WI38 (cell line): ENCODE measurements around the gene FOXK1.

Source experiments
- H3K4me3 ChIP-seq: 2 replicates; pipeline ENCODE4 v1.5.1; 2011; ENCODE audit warnings: low read depth, mild to moderate bottlenecking, control low read depth, low read length
- CTCF ChIP-seq: IDR thresholded peaks from 2 replicates; pipeline ENCODE4 v1.5.1; 2012; ENCODE audit warnings: low read depth, mild to moderate bottlenecking, control low read depth, low read length

FOXK1 gene

GRCh38 chr7:4702961-4703512 lies 20.9 kb downstream of the FOXK1 start:
- TF ChIP-seq CTCF, result no peak
- H3K4me3 ChIP-seq, result no peak overlapping the region

- TF ChIP-seq CTCF, result no peak
Measured at GRCh38 chr7:4703532-4703931, 21.4 kb downstream of the FOXK1 start.

DNA sequence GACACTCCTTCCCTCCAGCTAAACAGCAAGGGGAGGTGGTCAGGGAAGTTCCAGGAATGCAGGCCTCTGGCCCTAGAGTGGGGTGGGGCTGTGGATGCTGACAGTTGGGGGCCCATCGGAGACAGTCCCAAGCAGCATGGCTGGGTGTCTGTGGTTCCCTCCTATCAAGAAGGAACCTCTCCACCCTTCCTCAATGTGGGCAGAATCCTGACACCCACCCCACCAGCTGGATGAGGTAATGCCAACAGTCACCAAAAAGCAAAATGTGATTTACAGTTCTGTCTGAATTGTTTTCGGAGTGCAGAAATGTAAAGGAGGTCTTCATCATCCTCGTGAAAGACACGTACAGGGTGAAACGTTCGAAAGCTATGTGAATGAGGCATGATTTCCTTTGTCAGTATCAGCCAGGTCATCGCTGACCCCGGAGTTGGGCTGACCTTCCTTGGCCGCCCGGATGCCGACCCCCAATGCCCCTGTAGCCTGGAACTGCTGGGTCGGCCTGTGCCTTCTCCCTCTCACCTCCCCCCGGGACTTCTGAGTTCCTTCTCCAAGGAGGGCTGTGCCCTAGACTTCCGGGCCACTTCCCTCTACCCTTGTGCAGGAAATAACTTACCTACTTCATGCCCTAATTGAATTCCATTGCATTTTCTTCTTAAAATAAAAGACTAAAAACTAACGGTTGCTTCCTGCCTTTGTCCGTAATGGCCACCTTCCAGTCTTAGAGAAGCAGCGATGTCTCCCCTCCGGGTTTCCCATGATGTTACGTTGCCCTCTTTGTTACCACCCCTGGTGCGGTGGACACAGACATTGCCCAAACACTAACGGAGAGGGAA lies 24.5 kb downstream of the FOXK1 start:
- no peak overlapping the region for H3K4me3 ChIP-seq
- TF ChIP-seq CTCF, result no peak

More at GRCh38 chr7:4703532-4703931, 21.4 kb downstream of the FOXK1 start:
- H3K4me3 ChIP-seq, result no peak overlapping the region

DNA sequence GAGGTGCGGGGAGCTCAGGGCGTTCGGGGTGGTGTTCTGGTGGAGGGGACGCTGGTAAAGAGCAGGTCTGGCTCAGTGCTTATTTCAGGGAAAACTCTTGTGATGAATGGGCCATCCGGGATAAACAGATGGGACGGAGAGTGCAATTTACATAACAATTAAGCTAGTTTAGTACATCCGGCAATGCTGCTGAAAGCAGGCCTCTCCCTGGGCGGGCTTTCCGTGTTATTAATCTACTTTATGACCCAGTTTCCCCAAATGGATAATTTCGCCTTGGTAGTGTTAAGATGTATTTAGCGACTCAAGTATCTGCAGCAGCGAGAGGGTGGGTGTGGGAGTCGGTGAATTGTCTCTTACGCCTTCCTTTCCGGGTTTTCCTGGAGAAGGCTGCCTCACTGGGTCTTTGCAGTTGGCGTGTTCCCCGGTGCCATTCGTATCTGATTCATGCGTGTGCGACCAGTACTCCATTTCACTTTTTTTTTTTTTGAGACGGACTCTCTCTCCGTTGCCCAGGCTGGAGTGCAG lies 25.2 kb downstream of the FOXK1 start:
- no peak for TF ChIP-seq CTCF
- H3K4me3 ChIP-seq, result no peak overlapping the region

DNA sequence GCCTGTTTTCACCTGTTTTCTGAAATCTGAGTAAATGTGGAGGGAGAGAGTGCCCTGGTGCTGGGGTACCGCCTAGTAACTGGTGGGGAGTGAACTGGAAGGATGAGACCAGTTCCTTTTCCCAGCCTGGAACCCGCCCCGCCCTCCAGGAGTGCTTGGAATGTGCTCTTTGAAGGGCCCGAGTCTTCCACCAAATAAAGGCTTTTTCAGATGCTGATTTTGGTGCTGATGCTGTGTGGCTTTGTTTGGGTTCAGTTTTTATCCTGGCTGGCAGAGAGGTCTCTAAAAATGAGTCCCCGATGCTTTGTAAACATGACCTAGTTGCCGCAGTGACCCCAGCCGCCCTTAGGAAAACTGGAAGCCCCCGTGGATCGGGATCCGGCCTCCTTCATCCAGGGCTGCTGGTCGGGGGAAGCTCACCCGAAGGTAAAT lies 25.9 kb downstream of the FOXK1 start:
- no peak overlapping the region for H3K4me3 ChIP-seq
- TF ChIP-seq CTCF, result no peak

DNA sequence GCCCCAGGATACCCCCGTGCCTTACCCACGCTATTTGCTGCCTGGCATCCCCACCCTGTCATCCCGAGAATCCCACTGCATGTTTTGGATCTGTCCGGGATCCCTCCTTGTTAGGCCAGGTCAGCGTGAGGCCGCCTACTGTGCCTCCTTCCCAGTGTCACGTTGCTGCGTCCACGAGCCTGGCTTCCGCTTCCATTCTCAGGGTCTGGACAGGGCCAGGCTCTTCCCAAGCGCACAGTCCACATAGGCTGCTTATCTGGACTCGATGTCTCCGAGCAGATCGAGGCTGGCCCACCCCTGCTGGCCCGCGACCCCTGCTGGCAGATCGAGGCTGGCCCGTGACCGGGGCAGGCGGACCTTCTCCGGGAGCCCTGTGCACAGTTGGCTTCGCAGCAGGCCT lies 27.1 kb downstream of the FOXK1 start:
- no peak overlapping the region for H3K4me3 ChIP-seq
- TF ChIP-seq CTCF, result no peak

DNA sequence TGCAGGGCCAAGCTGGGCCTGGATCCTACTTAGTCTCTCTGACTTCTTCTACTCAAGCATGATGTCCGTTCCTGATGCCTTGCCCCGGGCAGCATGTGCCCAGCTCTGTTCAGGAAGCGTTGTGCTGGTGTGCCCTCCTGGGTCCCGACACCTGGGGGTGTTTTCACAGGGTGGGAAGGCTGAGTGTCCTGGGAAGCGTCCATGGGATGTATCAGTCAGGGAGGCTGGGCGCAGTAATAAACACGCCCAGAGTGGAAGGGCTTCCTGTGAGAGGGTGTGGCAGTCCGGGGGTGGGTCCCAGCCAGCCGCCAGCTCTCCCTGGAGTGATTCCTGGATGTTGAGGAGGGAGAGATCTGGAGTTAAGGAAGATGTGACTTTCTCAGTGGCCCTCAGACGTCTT lies 29.0 kb downstream of the FOXK1 start:
- no peak overlapping the region for H3K4me3 ChIP-seq
- no peak for TF ChIP-seq CTCF
